Epithelial cell of esophagus (primary cell): ENCODE measurements around the gene TGFBR2.
A peak's percentile ranks its signal among the peaks of the same experiment; 100 is the strongest.

Source experiments
- DNase-seq: peaks from one replicate; pipeline ENCODE4 v3.0.0; 2010; ENCODE audit warnings: low read depth
- H3K4me3 ChIP-seq: 2 replicates; pipeline ENCODE4 v1.5.1; 2011; ENCODE audit warnings: mild to moderate bottlenecking, low read length, control low read depth
- CTCF ChIP-seq: IDR thresholded peaks from 2 replicates; pipeline ENCODE4 v1.5.1; 2011; ENCODE audit warnings: low read depth, mild to moderate bottlenecking, low read length, control low read depth, inconsistent platforms; ENCODE audit not compliant: insufficient read depth; ENCODE audit errors: missing control alignments

TGFBR2 gene

GRCh38 chr3:30713885-30714503, 107.6 kb downstream of the TGFBR2 start:
- DNase-seq: no peak
- H3K4me3 ChIP-seq: no peak overlapping the region
- no peak for TF ChIP-seq CTCF

- TF ChIP-seq CTCF: no peak
- no peak for DNase-seq
- H3K4me3 ChIP-seq: no peak overlapping the region
Observed at GRCh38 chr3:30719536-30719935, 113.1 kb downstream of the TGFBR2 start.

GRCh38 chr3:30720586-30721313, 114.3 kb downstream of the TGFBR2 start:
- peak; percentile 89 for DNase-seq
- TF ChIP-seq CTCF: no peak
- no peak overlapping the region for H3K4me3 ChIP-seq

GRCh38 chr3:30721314-30721634, 114.9 kb downstream of the TGFBR2 start:
- no peak for TF ChIP-seq CTCF
- DNase-seq: no peak
- no peak overlapping the region for H3K4me3 ChIP-seq

GRCh38 chr3:30723211-30723610, 116.8 kb downstream of the TGFBR2 start:
- DNase-seq: no peak
- TF ChIP-seq CTCF: no peak
- H3K4me3 ChIP-seq: no peak overlapping the region

GRCh38 chr3:30724863-30725262, 118.5 kb downstream of the TGFBR2 start:
- TF ChIP-seq CTCF: no peak
- no peak for DNase-seq

GRCh38 chr3:30728143-30728542, 121.7 kb downstream of the TGFBR2 start:
- TF ChIP-seq CTCF: no peak
- DNase-seq: no peak
- no peak overlapping the region for H3K4me3 ChIP-seq

More at GRCh38 chr3:30724863-30725262, 118.5 kb downstream of the TGFBR2 start:
- H3K4me3 ChIP-seq: no peak overlapping the region
